ENCODE data around the gene LPCAT4. TPM values are rescaled to one million over a fixed set of nuclear protein-coding genes. Genes with fewer than 3 reads are reported as not detected.
"Not testable (repeated sequence)": the region's sequence is repeated elsewhere in the genome, so short reads cannot be mapped to it uniquely, and the experiment has no call there.

LPCAT4 gene
- total and polyA plus RNA-seq, 9 donors = 10.8 to 41.4 (median 35.5) TPM

DNA sequence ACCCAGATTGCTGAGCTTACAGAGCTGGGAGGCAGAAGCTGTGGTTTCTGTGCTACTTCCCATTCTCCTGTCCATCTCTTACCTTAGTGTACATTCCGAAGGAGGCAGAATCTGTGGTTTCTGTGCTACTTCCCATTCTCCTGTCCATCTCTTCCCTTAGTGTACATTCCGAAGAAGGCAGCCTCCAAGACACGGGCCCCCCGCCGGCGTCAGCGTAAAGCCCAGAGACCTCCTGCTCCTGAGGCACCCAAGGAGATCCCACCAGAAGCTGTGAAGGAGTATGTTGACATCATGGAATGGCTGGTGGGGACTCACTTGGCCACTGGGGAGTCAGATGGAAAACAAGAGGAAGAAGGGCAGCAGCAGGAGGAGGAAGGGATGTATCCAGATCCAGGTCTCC lies 12.7 kb downstream of the LPCAT4 start:
- WGBS (ENCODE audit: insufficient coverage) = 78% methylated on average over 7 of the region's 7 CpGs
- Histone ChIP-seq H3K27ac (ENCODE audit: low read length) (no peak overlapping the region), H3K4me3 (ENCODE audit: low read length) (no peak overlapping the region), H3K27me3 (ENCODE audit: control insufficient read depth, insufficient read depth, low read length) (no peaks in the 10 kb centered on the region), H3K36me3 (ENCODE audit: control insufficient read depth, insufficient read depth, low read length) (peaks cover 32% of the 10 kb centered on the region), H3K9me3 (replicated peaks; ENCODE audit: control insufficient read depth, low read depth, low read length) (no peaks in the 10 kb centered on the region), H3K4me1 (ENCODE audit: control insufficient read depth, insufficient read depth, low read length) (no peaks in the 10 kb centered on the region)
- DNase-seq = no peak

DNA sequence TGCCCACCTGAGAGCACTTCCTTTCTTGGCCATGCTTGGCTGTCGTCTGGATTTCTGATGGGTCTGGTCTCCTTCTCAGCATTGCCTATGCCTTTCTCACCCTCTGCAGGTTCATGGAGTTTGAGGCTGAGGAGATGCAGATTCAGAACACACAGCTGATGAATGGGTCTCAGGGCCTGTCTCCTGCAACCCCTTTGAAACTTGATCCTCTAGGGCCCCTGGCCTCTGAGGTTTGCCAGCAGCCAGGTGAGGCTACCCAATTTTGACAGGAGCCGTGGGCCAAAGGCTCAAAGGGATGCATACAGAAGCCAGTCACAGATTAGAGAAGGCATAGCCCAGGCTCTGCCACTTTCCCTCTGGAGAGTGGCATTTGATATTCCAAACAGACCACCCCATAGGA lies 13.4 kb downstream of the LPCAT4 start:
- H3K27ac ChIP-seq (ENCODE audit: low read length) = no peak overlapping the region
- no peak for DNase-seq
- peaks cover 30% of the 10 kb centered on the region for H3K36me3 ChIP-seq (ENCODE audit: control insufficient read depth, insufficient read depth, low read length)
- H3K9me3 ChIP-seq (replicated peaks; ENCODE audit: control insufficient read depth, low read depth, low read length) = no peaks in the 10 kb centered on the region
- no peaks in the 10 kb centered on the region for H3K27me3 ChIP-seq (ENCODE audit: control insufficient read depth, insufficient read depth, low read length)
- 50% methylated on average over 1 of the region's 2 CpGs for WGBS (ENCODE audit: insufficient coverage)
- no peak overlapping the region for H3K4me3 ChIP-seq (ENCODE audit: low read length)
- H3K4me1 ChIP-seq (ENCODE audit: control insufficient read depth, insufficient read depth, low read length) = no peaks in the 10 kb centered on the region

DNA sequence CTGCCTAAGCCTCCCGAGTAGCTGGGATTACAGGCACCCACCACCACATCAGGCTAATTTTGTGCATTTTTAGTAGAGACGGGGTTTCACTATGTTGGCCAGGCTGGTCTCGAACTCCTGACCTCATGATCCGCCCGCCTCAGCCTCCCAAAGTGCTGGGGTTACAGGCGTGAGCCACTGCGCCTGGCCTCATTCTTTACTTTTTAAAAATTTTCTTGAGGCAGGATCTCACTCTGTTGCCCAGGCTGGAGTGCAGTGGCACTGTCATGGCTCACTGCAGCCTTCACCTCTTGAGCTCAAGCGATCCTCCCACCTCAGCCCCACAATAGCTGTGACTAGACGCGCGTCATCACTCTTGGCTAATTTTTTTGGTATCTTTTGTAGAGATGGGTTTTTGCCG lies 14.0 kb downstream of the LPCAT4 start:
- not testable (repeated sequence) for DNase-seq; H3K4me3 ChIP-seq (ENCODE audit: low read length); H3K4me1 ChIP-seq (ENCODE audit: control insufficient read depth, insufficient read depth, low read length); H3K27me3 ChIP-seq (ENCODE audit: control insufficient read depth, insufficient read depth, low read length); H3K27ac ChIP-seq (ENCODE audit: low read length); H3K9me3 ChIP-seq (replicated peaks; ENCODE audit: control insufficient read depth, low read depth, low read length)
- WGBS (ENCODE audit: insufficient coverage) = 86% methylated on average over 1 of the region's 12 CpGs
- peaks cover 24% of the 10 kb centered on the region for H3K36me3 ChIP-seq (ENCODE audit: control insufficient read depth, insufficient read depth, low read length)

DNA sequence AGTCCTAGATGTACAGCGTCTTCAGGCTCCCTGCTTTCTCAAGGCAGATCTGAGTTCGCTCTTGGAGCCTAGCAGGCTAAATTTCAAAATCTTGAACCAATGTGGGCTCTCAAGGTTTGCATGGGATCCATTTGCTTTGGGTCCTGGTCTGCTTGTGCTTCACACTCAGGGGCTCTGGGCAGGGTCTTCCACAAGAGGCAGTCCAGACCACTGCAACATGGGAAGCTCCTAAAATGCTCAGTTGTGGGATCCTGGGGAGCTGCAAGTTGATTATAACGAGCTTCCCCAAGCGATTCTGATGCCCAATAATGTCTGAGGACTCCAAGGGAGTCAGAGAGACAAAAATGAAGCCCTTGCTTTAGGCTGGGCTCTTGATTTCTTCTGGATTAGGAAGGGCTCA lies 17.2 kb downstream of the LPCAT4 start:
- Histone ChIP-seq H3K27ac (ENCODE audit: low read length) (no peak overlapping the region), H3K4me1 (ENCODE audit: control insufficient read depth, insufficient read depth, low read length) (no peaks in the 10 kb centered on the region), H3K36me3 (ENCODE audit: control insufficient read depth, insufficient read depth, low read length) (peaks cover 2% of the 10 kb centered on the region), H3K4me3 (ENCODE audit: low read length) (no peak overlapping the region), H3K27me3 (ENCODE audit: control insufficient read depth, insufficient read depth, low read length) (no peaks in the 10 kb centered on the region), H3K9me3 (replicated peaks; ENCODE audit: control insufficient read depth, low read depth, low read length) (no peaks in the 10 kb centered on the region)
- no peak for DNase-seq
- 66% methylated on average over 3 of the region's 4 CpGs for WGBS (ENCODE audit: insufficient coverage)

DNA sequence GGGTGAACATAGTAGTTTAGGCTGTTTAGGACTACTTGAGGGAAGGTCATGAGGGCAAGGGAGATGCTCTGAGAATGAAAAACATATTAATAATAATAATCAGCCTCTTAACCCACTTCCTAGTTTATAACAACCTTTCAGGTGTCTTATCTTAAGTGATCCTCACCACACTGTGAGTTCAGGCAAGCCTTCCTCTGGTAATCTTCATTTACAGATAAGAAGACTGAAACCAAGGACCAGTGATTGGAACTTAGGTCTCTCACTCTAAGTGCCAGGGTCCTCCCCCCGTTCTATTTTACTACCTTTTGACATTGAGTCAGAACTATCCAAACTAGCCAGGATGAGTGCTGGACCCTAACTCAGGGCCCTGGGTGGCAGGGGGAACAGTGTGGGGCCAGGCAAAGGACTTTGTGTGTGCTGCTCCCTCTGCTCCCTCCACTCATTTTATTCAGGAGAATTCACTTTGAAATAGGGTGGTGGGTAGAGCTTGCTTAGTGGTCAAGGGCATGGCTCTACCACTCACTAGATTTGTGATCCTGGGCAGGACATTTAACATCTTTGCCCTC lies 18.2 kb downstream of the LPCAT4 start:
- H3K4me1 ChIP-seq (ENCODE audit: control insufficient read depth, insufficient read depth, low read length) = no peaks in the 10 kb centered on the region
- WGBS (ENCODE audit: insufficient coverage) = no CpG with 5 or more reads among the region's 1 CpG
- no peaks in the 10 kb centered on the region for H3K9me3 ChIP-seq (replicated peaks; ENCODE audit: control insufficient read depth, low read depth, low read length)
- H3K27ac ChIP-seq (ENCODE audit: low read length) = no peak overlapping the region
- H3K4me3 ChIP-seq (ENCODE audit: low read length) = no peak overlapping the region
- no peaks in the 10 kb centered on the region for H3K36me3 ChIP-seq (ENCODE audit: control insufficient read depth, insufficient read depth, low read length)
- no peak for DNase-seq
- no peaks in the 10 kb centered on the region for H3K27me3 ChIP-seq (ENCODE audit: control insufficient read depth, insufficient read depth, low read length)

DNA sequence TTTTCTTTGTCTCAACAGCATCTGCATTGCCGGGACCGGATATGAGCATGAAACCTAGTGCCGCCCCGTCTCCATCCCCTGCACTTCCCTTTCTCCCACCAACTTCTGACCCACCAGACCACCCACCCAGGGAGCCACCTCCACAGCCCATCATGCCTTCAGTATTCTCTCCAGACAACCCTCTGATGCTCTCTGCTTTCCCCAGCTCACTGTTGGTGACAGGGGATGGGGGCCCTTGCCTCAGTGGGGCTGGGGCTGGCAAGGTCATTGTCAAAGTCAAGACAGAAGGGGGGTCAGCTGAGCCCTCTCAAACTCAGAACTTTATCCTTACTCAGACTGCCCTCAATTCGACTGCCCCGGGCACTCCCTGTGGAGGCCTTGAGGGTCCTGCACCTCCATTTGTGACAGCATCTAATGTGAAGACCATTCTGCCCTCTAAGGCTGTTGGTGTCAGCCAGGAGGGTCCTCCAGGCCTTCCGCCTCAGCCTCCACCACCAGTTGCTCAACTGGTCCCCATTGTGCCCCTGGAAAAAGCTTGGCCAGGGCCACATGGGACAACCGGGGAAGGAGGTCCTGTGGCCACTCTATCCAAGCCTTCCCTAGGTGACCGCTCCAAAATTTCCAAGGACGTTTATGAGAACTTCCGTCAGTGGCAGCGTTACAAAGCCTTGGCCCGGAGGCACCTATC lies 18.9 kb downstream of the LPCAT4 start:
- H3K36me3 ChIP-seq (ENCODE audit: control insufficient read depth, insufficient read depth, low read length) = no peaks in the 10 kb centered on the region
- no peaks in the 10 kb centered on the region for H3K9me3 ChIP-seq (replicated peaks; ENCODE audit: control insufficient read depth, low read depth, low read length)
- 77% methylated on average over 11 of the region's 13 CpGs for WGBS (ENCODE audit: insufficient coverage)
- peaks cover 2% of the 10 kb centered on the region for H3K4me1 ChIP-seq (ENCODE audit: control insufficient read depth, insufficient read depth, low read length)
- H3K27ac ChIP-seq (ENCODE audit: low read length) = no peak overlapping the region
- no peak for DNase-seq
- H3K27me3 ChIP-seq (ENCODE audit: control insufficient read depth, insufficient read depth, low read length) = no peaks in the 10 kb centered on the region
- H3K4me3 ChIP-seq (ENCODE audit: low read length) = no peak overlapping the region

DNA sequence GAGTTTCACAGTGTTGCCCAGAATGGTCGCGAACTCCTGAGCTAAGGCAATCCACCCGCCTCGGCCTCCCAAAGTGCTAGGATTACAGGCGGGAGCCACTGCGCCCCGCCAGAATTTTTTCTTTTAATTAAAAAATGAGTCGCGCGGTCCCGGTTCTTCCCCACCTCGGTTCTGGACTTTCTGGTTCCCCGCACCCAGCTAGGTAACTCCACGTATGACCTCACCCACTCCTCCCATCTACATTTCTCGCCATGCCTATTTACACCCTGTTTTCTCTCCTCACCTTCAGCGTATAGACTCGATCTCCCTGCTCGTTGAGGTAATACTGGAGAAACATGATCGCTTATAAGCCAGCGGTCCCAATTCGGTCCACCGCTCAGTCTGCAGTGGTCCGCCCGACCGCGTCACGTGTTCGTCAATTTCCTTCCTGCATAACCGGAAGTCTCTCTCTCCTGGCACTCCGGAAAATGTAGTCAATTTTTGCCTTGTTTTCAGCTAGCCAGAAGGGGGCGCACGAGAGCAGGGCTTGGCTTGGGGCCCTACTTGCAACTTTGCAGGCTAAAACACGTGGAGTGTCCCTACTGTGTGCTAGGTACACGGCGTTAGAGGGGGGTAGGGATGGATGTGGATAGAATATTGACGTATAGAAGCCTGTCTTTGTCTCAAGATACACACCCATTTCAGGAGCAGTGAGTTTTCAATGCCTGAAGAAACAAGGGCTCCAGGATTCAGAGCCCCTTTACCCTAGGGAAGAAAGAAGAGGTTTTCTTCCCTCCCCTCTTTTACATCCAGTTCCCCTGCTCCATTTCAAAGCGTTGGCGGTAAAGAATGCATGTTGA lies 24.0 kb downstream of the LPCAT4 start, which contains the start of the genes NOP10 and NUTM1:
NOP10 (minus strand) TSS at position 400 of the 839 bp plus-strand sequence; CDS start at position 337, 63 bp downstream.
NUTM1 (plus strand) TSS at position 579 of the 839 bp plus-strand sequence. CDS start 382 bp downstream, outside the sequence.
- peak; percentile 97 for DNase-seq
- Histone ChIP-seq H3K9me3 (replicated peaks; ENCODE audit: control insufficient read depth, low read depth, low read length) (no peaks in the 10 kb centered on the region), H3K4me3 (ENCODE audit: low read length) (peak within 1 kb of the TSS; percentile 70), H3K27ac (ENCODE audit: low read length) (peak within 1 kb of the TSS; percentile 96), H3K27me3 (ENCODE audit: control insufficient read depth, insufficient read depth, low read length) (no peaks in the 10 kb centered on the region), H3K36me3 (ENCODE audit: control insufficient read depth, insufficient read depth, low read length) (peaks cover 15% of the 10 kb centered on the region), H3K4me1 (ENCODE audit: control insufficient read depth, insufficient read depth, low read length) (peaks cover 10% of the 10 kb centered on the region)
- WGBS (ENCODE audit: insufficient coverage) = under 1% methylated on average over 32 of the region's 38 CpGs

DNA sequence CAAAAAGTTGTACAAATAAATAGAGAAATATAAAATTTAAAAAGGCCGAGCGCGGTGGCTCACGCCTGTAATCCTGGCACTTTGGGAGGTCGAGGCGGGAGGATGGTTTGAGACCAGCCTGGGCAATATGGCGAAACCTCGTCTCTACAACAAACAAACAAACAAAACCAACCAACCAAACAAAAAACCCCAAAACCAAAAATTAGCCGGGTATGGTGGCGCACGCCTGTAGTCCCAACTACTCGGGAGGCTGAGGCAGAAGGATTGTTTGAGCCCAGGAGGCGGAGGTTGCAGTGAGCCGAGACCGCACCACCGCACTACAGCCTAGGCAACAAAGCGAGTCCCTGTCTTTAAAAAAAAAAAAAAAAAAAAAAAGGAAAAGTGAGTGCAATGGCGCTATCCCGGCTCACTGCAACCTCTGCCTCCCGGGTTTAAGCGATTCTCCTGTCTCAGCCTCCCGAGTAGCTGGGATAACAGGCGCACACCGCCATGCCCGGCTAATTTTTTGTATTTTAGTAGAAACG lies 24.7 kb downstream of the LPCAT4 start:
- DNase-seq; H3K9me3 ChIP-seq (replicated peaks; ENCODE audit: control insufficient read depth, low read depth, low read length); H3K27me3 ChIP-seq (ENCODE audit: control insufficient read depth, insufficient read depth, low read length): not testable (repeated sequence)
- H3K36me3 ChIP-seq (ENCODE audit: control insufficient read depth, insufficient read depth, low read length) = peaks cover 15% of the 10 kb centered on the region
- H3K4me1 ChIP-seq (ENCODE audit: control insufficient read depth, insufficient read depth, low read length) = peaks cover 10% of the 10 kb centered on the region
- WGBS (ENCODE audit: insufficient coverage) = 0% methylated on average over 11 of the region's 26 CpGs
- H3K27ac ChIP-seq (ENCODE audit: low read length) = peak overlapping the region; percentile 96
- H3K4me3 ChIP-seq (ENCODE audit: low read length) = peak overlapping the region; percentile 70

DNA sequence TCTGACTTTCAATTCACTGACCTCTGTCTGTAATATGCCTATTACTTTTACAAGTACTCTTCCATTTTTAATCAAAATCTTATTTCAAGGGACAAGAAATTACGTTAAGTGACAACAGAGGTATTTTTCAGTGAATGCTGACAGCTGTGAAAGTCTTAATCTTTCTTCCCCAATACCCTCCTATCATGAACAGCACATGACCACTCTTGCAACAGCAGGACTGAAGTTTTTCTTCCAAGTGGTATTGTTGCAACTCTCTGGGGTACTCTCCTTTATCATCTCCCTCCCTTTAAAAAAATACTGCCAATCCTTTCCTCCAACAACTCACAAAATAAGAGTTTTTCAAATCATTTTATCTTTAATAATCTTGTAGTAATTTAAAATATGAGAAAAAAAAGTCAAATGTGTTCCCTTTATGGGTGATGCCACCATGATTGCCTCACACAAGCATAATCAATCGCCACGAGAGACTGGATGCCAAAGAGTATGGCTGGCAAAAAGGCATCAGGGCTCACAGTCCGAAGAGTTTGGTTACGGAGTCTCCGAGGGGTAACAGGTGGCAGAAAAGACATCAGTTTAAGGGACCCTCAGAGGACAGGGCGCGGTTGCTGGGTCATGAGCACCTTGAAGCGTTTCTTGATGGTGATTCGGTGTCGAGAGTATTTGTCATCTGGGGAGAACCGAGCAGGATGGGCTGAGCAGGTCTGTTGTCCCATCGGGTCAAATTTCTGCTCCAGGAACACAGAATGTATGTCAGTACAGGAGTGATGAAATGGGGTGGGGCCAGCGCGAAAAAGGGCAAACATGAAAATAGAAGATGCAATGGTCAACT lies 25.4 kb downstream of the LPCAT4 start:
- WGBS (ENCODE audit: insufficient coverage) = 96% methylated on average over 12 of the region's 15 CpGs
- Histone ChIP-seq H3K9me3 (replicated peaks; ENCODE audit: control insufficient read depth, low read depth, low read length) (no peaks in the 10 kb centered on the region), H3K27me3 (ENCODE audit: control insufficient read depth, insufficient read depth, low read length) (no peaks in the 10 kb centered on the region), H3K27ac (ENCODE audit: low read length) (no peak overlapping the region), H3K36me3 (ENCODE audit: control insufficient read depth, insufficient read depth, low read length) (peaks cover 15% of the 10 kb centered on the region), H3K4me3 (ENCODE audit: low read length) (peak overlapping the region; percentile 70), H3K4me1 (ENCODE audit: control insufficient read depth, insufficient read depth, low read length) (peaks cover 16% of the 10 kb centered on the region)
- DNase-seq = no peak

Data from muscle of leg (tissue), 11 donors.